Forelimb muscle (tissue), 1 donor: Measurements from ENCODE around the gene DHDDS. TPM values are rescaled to one million over a fixed set of nuclear protein-coding genes. Genes with fewer than 3 reads are reported as not detected.
"Not testable (repeated sequence)": the region's sequence is repeated elsewhere in the genome, so short reads cannot be mapped to it uniquely, and the experiment has no call there.

ENCODE experiments used
- DNase-seq: peaks from one replicate; pipeline ENCODE4 v3.0.0-alpha.2; 2013; ENCODE audit warnings: low read depth
- polyA plus RNA-seq: library from polyadenylated mRNA; unstranded; fragments of 120-200 nt; gene quantifications from one replicate; pipeline ENCODE4 v1.2.1, GENCODE V29; 2013; ENCODE audit not compliant: insufficient read length

DHDDS gene
- polyA plus RNA-seq: 19.8 TPM

DNA sequence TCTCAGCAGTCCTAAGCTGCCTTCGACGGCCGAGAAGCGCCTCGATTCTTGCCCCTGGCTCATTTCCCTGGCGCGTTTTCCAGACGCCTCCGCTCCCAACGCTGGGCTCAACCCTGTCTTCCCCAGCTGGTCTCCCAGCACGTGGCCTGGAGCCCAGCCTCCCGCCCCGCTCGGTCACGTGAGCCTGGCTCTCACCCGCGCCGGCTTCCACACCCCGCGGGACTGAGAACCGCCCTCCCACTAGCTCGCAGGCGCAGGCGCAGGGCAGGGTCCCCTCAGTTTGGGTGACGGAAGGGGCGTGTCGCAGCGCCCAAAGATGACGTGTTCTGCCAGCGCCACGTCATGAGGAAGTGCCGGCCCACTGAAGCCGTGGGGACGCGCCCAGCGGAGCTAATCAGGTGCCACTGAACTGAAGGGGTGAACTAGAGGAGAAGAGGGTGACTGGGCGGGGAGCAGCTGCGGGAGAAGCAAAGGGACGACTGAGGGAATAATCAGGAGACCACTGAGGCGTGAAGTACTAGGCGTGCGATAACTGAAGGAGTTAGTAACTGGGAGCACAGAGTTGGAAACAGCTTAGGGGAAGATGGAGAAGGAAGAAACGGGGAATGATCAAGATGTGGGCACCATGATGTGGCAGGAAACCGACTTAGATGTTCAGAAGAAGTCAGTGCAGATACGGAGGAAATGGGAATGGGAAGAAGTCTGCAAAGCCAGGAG, at the start of gene DHDDS:
DHDDS (plus strand) TSS at position 343 of the 717 bp plus-strand sequence. CDS start 625 bp downstream, outside the sequence.
- DNase-seq: peak; percentile 89

GRCh38 chr1:26384076-26384475, 48.0 kb upstream of the DHDDS start:
- DNase-seq: no peak

DNA sequence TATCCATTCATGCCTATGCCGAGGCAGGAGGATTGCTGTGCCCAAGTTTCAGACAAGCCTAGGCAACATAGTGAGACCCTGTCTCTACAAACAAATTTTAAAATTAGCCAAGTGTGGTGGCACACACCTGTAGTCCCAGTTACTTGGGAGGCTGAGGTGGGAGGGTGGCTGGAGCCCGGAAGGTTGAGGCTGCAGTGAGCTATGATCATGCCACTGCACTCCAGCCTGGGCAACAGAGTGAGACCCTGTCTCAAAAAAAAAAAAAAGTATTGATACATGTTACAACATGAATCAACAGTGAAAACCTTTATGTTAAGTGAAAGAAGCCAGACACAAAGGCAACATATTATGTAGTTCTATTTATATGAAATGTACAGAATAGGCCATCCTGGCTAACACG, 47.1 kb upstream of the DHDDS start:
- not testable (repeated sequence) for DNase-seq

GRCh38 chr1:26387447-26387846, 44.7 kb upstream of the DHDDS start:
- DNase-seq: no peak

GRCh38 chr1:26388791-26389445, 43.2 kb upstream of the DHDDS start:
- no peak for DNase-seq

GRCh38 chr1:26389604-26390247, 42.4 kb upstream of the DHDDS start:
- DNase-seq: no peak

DNA sequence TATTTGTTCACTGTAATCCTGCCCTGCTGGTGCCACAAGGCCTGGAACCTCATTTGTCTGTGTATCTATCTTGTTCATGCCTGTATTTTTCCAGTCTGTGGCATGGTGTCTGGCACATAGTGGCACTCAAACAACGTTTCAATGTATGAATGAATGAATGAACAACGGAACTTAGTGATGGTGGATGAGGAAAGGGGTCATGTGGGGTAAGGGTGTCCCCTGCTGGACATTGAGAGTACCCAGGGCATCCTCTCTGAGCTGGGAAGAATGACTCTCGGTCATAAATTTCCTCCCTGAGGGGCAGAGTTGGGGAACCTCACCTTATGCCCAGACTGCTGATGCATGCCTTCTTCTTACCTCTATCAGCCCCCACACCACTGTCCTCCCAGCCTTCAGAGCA, 40.7 kb upstream of the DHDDS start:
- no peak for DNase-seq

- DNase-seq: no peak
Measured at GRCh38 chr1:26395754-26396153, 36.4 kb upstream of the DHDDS start.

DNA sequence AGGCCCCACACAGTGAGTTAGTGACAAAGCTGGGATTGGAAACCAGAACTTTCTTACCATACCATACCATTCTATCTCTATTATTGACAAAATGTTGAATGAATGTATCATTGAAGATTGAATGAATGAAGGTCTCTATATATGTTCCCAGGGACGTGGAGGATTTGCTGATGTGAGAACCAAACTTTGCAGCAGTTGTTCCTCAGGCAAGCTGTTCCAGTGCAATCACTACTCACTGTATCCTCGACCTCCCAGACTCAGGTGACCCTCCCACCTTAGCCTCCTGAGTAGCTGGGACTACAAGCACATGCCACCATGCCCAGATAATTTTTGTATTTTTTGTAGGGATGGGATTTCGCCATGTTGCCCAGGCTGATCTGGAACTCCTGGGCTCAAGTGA, 33.1 kb upstream of the DHDDS start:
- no peak for DNase-seq

GRCh38 chr1:26401891-26402290, 30.2 kb upstream of the DHDDS start:
- no peak for DNase-seq

GRCh38 chr1:26403656-26404055, 28.5 kb upstream of the DHDDS start:
- no peak for DNase-seq

DNA sequence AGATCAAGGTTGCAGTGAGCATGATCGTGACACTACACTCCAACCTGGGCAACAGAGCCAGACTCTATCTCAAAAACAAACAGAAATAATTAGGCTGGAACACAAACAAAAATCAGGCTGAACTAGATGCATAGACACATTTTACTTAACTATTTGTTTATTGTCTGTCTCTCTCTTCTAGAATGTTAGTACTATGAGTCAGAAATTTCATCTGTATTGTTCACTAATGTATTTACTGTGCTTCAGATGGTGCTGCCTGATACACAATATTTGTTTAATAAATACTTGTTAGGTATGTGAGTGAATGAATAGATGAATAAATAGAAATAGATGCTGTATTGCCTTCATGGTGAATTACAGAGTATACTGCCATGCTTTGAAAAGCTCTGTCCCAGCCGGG, 27.5 kb upstream of the DHDDS start:
- no peak for DNase-seq

GRCh38 chr1:26405281-26405915, 26.7 kb upstream of the DHDDS start:
- no peak for DNase-seq

DNA sequence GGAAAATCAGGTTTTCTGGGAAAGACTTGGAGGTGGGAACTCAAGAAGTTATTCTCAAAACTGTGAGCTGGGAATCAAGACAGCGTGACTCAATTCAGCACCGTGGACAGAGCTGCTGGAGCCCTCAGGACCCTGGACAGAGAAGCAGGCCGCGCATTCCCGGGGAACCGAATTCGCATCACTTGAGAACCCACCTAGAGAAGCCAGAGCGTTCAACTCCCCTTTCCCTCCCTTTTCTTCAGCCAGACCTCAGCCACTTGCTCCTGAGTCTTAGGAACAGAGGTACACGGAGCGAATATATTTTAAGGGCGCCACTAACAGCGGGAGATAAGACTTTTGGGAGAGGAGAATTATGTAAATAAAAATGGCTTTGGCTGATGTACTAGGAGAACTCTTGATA, 23.5 kb upstream of the DHDDS start:
- peak; percentile 52 for DNase-seq

DNA sequence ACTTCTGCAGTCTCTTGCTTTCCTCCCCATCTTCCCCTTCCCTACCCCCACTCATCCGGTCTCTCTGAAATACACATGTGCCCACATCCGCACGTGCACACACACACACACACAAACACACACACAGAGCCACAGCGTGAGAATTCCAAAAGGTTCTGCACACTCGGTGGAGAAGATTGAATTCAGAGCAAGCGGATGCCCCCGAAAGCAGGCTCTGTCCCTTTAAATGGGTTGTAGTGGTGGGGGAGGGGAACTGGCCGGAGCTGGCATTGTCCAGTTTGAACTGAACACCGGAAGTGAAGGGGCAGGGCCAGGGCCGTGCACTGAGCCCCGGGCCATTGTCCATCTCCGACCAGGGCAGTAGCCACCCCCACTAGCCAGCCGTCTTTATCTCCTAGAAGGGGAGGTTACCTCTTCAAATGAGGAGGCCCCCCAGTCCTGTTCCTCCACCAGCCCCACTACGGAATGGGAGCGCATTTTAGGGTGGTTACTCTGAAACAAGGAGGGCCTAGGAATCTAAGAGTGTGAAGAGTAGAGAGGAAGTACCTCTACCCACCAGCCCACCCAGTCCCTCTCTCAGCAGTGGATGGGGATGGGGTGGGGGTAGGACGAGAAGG, 22.8 kb upstream of the DHDDS start:
- no peak for DNase-seq

GRCh38 chr1:26410706-26411623, 21.2 kb upstream of the DHDDS start, which contains the start of gene LIN28A:
Gene LIN28A, plus strand, starts transcription at chr1:26410817. Its CDS starts 75 bp downstream, at chr1:26410892.
- DNase-seq: no peak

- DNase-seq: no peak
Measured at GRCh38 chr1:26411624-26412074, 20.5 kb upstream of the DHDDS start.

DNA sequence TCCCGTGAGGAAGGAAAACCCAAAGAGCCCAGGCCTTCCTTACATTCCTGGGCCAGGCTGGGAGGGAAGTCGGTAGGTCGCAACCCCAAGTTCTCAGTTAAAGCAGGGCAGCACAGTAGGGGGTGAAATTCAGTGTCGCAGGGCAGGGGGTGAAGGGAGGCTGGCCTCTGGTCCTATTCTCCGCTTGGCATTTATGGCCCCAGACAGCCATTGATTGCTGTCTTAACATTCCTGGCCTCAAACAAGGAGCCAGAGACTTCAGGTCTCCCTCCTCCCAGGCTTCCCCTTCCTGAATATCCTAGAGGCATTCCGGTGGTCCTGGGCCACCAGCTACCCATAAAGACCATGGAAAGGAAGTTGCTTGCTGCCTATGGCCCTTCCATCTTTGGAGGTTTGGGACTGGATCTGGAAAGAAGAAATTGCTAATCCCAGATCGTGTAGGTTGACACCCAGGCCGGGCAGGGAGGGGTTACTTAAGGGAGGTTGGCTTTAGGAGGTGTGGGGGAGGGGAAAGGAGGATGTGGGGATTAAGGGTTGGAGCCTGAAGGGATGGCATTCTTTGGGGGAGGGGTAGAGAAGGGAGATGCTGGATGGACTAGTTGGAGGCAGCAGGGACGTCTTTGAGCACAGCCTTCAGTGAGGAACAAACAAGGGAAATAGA, 19.8 kb upstream of the DHDDS start:
- DNase-seq: no peak

- no peak for DNase-seq
Measured at GRCh38 chr1:26413031-26413430, 19.1 kb upstream of the DHDDS start.

GRCh38 chr1:26417111-26417759, 14.9 kb upstream of the DHDDS start:
- no peak for DNase-seq
